ENCODE data around the gene LYZL6.

DNA sequence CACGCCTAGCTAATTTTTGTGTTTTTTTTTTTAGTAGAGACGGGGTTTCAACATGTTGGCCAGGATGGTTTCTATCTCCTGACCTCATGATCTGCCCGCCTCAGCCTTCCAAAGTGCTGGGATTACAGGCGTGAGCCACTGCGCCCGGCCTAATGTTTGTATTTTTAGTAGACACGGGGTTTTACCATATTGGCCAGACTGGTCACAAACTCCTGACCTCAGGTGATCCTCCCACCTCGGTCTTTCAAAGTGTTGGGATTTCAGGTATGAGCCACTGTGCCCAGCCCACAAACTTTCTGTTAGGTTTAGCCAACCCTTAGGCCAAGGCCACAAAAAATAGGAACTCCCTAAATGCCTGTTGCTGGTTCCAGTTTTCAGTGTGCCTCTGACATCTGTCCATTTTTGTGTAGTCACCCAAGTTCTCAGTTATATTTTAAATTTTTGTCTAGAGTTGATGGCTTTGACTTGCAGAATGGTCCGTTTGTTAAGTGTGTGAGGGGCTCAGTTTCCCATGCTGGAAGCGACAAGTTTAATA lies 25.1 kb upstream of the LYZL6 start:
- TF ChIP-seq TAF1 (IDR thresholded peaks at IDR 0.05; ENCODE audit: borderline replicate concordance, insufficient read depth, low read length) (no peak), POLR2AphosphoS5 (IDR thresholded peaks at IDR 0.05; ENCODE audit: low read depth, low read length) (no peak), SIN3A (IDR thresholded peaks at IDR 0.05; ENCODE audit: borderline replicate concordance, insufficient read depth, low read length) (no peak)
- TF ChIP-seq, protein P1, sequence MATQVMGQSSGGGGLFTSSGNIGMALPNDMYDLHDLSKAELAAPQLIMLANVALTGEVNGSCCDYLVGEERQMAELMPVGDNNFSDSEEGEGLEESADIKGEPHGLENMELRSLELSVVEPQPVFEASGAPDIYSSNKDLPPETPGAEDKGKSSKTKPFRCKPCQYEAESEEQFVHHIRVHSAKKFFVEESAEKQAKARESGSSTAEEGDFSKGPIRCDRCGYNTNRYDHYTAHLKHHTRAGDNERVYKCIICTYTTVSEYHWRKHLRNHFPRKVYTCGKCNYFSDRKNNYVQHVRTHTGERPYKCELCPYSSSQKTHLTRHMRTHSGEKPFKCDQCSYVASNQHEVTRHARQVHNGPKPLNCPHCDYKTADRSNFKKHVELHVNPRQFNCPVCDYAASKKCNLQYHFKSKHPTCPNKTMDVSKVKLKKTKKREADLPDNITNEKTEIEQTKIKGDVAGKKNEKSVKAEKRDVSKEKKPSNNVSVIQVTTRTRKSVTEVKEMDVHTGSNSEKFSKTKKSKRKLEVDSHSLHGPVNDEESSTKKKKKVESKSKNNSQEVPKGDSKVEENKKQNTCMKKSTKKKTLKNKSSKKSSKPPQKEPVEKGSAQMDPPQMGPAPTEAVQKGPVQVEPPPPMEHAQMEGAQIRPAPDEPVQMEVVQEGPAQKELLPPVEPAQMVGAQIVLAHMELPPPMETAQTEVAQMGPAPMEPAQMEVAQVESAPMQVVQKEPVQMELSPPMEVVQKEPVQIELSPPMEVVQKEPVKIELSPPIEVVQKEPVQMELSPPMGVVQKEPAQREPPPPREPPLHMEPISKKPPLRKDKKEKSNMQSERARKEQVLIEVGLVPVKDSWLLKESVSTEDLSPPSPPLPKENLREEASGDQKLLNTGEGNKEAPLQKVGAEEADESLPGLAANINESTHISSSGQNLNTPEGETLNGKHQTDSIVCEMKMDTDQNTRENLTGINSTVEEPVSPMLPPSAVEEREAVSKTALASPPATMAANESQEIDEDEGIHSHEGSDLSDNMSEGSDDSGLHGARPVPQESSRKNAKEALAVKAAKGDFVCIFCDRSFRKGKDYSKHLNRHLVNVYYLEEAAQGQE (IDR thresholded peaks at IDR 0.05; ENCODE audit: insufficient read depth in 1 of 2, low read depth in 2 of 2, low read length in 2 of 2): no peak

All from PFSK-1 (cell line).